ENCODE measurements around the gene FRY.
A peak's percentile ranks its signal among the peaks of the same experiment; 100 is the strongest.

The FRY gene

GRCh38 chr13:32032759-32033158 is 1.2 kb downstream of the FRY start:
- no peak overlapping the region for H3K27ac ChIP-seq (ENCODE audit: low read length)
- H3K36me3 ChIP-seq (ENCODE audit: control insufficient read depth in 1 of 2, insufficient read depth in 2 of 2, low read length in 2 of 2), result no peaks in the 10 kb centered on the region
- H3K4me3 ChIP-seq (ENCODE audit: low read depth in 1 of 2, low read length in 2 of 2), result no peak overlapping the region
- H3K4me1 ChIP-seq (ENCODE audit: control insufficient read depth in 1 of 2, insufficient read depth in 2 of 2, low read length in 2 of 2), result peaks cover 0 to 4% of the 10 kb centered on the region in 2 donors
- H3K9me3 ChIP-seq (ENCODE audit: control insufficient read depth in 1 of 2, low read length in 2 of 2), result no peaks in the 10 kb centered on the region
- no peaks in the 10 kb centered on the region for H3K27me3 ChIP-seq (ENCODE audit: low read depth, low read length)

GRCh38 chr13:32033744-32034143 is 2.2 kb downstream of the FRY start:
- Histone ChIP-seq H3K27ac (ENCODE audit: low read length) (no peak overlapping the region), H3K36me3 (ENCODE audit: control insufficient read depth in 1 of 2, insufficient read depth in 2 of 2, low read length in 2 of 2) (no peaks in the 10 kb centered on the region), H3K4me3 (ENCODE audit: low read depth in 1 of 2, low read length in 2 of 2) (no peak overlapping the region), H3K27me3 (ENCODE audit: low read depth, low read length) (no peaks in the 10 kb centered on the region), H3K9me3 (ENCODE audit: control insufficient read depth in 1 of 2, low read length in 2 of 2) (no peaks in the 10 kb centered on the region), H3K4me1 (ENCODE audit: control insufficient read depth in 1 of 2, insufficient read depth in 2 of 2, low read length in 2 of 2) (peaks cover 0 to 4% of the 10 kb centered on the region in 2 donors)

- H3K4me3 ChIP-seq (ENCODE audit: low read depth in 1 of 2, low read length in 2 of 2), result no peak overlapping the region
- H3K9me3 ChIP-seq (ENCODE audit: control insufficient read depth in 1 of 2, low read length in 2 of 2), result no peaks in the 10 kb centered on the region
- H3K27me3 ChIP-seq (ENCODE audit: low read depth, low read length), result no peaks in the 10 kb centered on the region
- H3K27ac ChIP-seq (ENCODE audit: low read length), result no peak overlapping the region
- H3K4me1 ChIP-seq (ENCODE audit: control insufficient read depth in 1 of 2, insufficient read depth in 2 of 2, low read length in 2 of 2), result peaks cover 0 to 2% of the 10 kb centered on the region in 2 donors
- no peaks in the 10 kb centered on the region for H3K36me3 ChIP-seq (ENCODE audit: control insufficient read depth in 1 of 2, insufficient read depth in 2 of 2, low read length in 2 of 2)
These were observed 4.1 kb downstream of the FRY start for GRCh38 chr13:32035716-32036115.

- Histone ChIP-seq H3K36me3 (ENCODE audit: control insufficient read depth in 1 of 2, insufficient read depth in 2 of 2, low read length in 2 of 2) (no peaks in the 10 kb centered on the region), H3K4me1 (ENCODE audit: control insufficient read depth in 1 of 2, insufficient read depth in 2 of 2, low read length in 2 of 2) (no peaks in the 10 kb centered on the region), H3K9me3 (ENCODE audit: control insufficient read depth in 1 of 2, low read length in 2 of 2) (no peaks in the 10 kb centered on the region), H3K4me3 (ENCODE audit: low read depth in 1 of 2, low read length in 2 of 2) (peak overlapping the region; percentile 23 to 24), H3K27ac (ENCODE audit: low read length) (no peak overlapping the region), H3K27me3 (ENCODE audit: low read depth, low read length) (no peaks in the 10 kb centered on the region)
These were observed 4.6 kb downstream of the FRY start for GRCh38 chr13:32036126-32036695.

GRCh38 chr13:32036757-32037156 is 5.2 kb downstream of the FRY start:
- no peaks in the 10 kb centered on the region for H3K9me3 ChIP-seq (ENCODE audit: control insufficient read depth in 1 of 2, low read length in 2 of 2)
- no peaks in the 10 kb centered on the region for H3K36me3 ChIP-seq (ENCODE audit: control insufficient read depth in 1 of 2, insufficient read depth in 2 of 2, low read length in 2 of 2)
- no peak overlapping the region for H3K27ac ChIP-seq (ENCODE audit: low read length)
- no peaks in the 10 kb centered on the region for H3K27me3 ChIP-seq (ENCODE audit: low read depth, low read length)
- H3K4me1 ChIP-seq (ENCODE audit: control insufficient read depth in 1 of 2, insufficient read depth in 2 of 2, low read length in 2 of 2), result no peaks in the 10 kb centered on the region
- peak overlapping the region; percentile 23 to 24 for H3K4me3 ChIP-seq (ENCODE audit: low read depth in 1 of 2, low read length in 2 of 2)

- no peak overlapping the region for H3K4me3 ChIP-seq (ENCODE audit: low read depth in 1 of 2, low read length in 2 of 2)
- no peaks in the 10 kb centered on the region for H3K4me1 ChIP-seq (ENCODE audit: control insufficient read depth in 1 of 2, insufficient read depth in 2 of 2, low read length in 2 of 2)
These were observed 5.9 kb downstream of the FRY start for GRCh38 chr13:32037471-32037870.

GRCh38 chr13:32038343-32038742 is 6.8 kb downstream of the FRY start:
- no peaks in the 10 kb centered on the region for H3K9me3 ChIP-seq (ENCODE audit: control insufficient read depth in 1 of 2, low read length in 2 of 2)
- H3K27me3 ChIP-seq (ENCODE audit: low read depth, low read length), result no peaks in the 10 kb centered on the region
- no peak overlapping the region for H3K4me3 ChIP-seq (ENCODE audit: low read depth in 1 of 2, low read length in 2 of 2)
- H3K4me1 ChIP-seq (ENCODE audit: control insufficient read depth in 1 of 2, insufficient read depth in 2 of 2, low read length in 2 of 2), result no peaks in the 10 kb centered on the region
- no peak overlapping the region for H3K27ac ChIP-seq (ENCODE audit: low read length)
- no peaks in the 10 kb centered on the region for H3K36me3 ChIP-seq (ENCODE audit: control insufficient read depth in 1 of 2, insufficient read depth in 2 of 2, low read length in 2 of 2)

More at GRCh38 chr13:32037471-32037870, 5.9 kb downstream of the FRY start:
- no peaks in the 10 kb centered on the region for H3K9me3 ChIP-seq (ENCODE audit: control insufficient read depth in 1 of 2, low read length in 2 of 2)
- no peaks in the 10 kb centered on the region for H3K27me3 ChIP-seq (ENCODE audit: low read depth, low read length)
- H3K36me3 ChIP-seq (ENCODE audit: control insufficient read depth in 1 of 2, insufficient read depth in 2 of 2, low read length in 2 of 2), result no peaks in the 10 kb centered on the region
- no peak overlapping the region for H3K27ac ChIP-seq (ENCODE audit: low read length)

- Histone ChIP-seq H3K4me1 (ENCODE audit: control insufficient read depth in 1 of 2, insufficient read depth in 2 of 2, low read length in 2 of 2) (no peaks in the 10 kb centered on the region), H3K9me3 (ENCODE audit: control insufficient read depth in 1 of 2, low read length in 2 of 2) (no peaks in the 10 kb centered on the region), H3K36me3 (ENCODE audit: control insufficient read depth in 1 of 2, insufficient read depth in 2 of 2, low read length in 2 of 2) (no peaks in the 10 kb centered on the region), H3K4me3 (ENCODE audit: low read depth in 1 of 2, low read length in 2 of 2) (no peak overlapping the region), H3K27ac (ENCODE audit: low read length) (no peak overlapping the region), H3K27me3 (ENCODE audit: low read depth, low read length) (no peaks in the 10 kb centered on the region)
These were observed 7.5 kb downstream of the FRY start for GRCh38 chr13:32039056-32039455.

- H3K36me3 ChIP-seq (ENCODE audit: control insufficient read depth in 1 of 2, insufficient read depth in 2 of 2, low read length in 2 of 2), result no peaks in the 10 kb centered on the region
- no peaks in the 10 kb centered on the region for H3K4me1 ChIP-seq (ENCODE audit: control insufficient read depth in 1 of 2, insufficient read depth in 2 of 2, low read length in 2 of 2)
- no peak overlapping the region for H3K4me3 ChIP-seq (ENCODE audit: low read depth in 1 of 2, low read length in 2 of 2)
- no peaks in the 10 kb centered on the region for H3K27me3 ChIP-seq (ENCODE audit: low read depth, low read length)
- no peak overlapping the region for H3K27ac ChIP-seq (ENCODE audit: low read length)
- H3K9me3 ChIP-seq (ENCODE audit: control insufficient read depth in 1 of 2, low read length in 2 of 2), result no peaks in the 10 kb centered on the region
These were observed 8.0 kb downstream of the FRY start for GRCh38 chr13:32039528-32039927.

- no peak overlapping the region for H3K27ac ChIP-seq (ENCODE audit: low read length)
These were observed 8.6 kb downstream of the FRY start for GRCh38 chr13:32040052-32040642.

GRCh38 chr13:32040689-32041088 is 9.1 kb downstream of the FRY start:
- no peak overlapping the region for H3K27ac ChIP-seq (ENCODE audit: low read length)
- no peaks in the 10 kb centered on the region for H3K9me3 ChIP-seq (ENCODE audit: control insufficient read depth in 1 of 2, low read length in 2 of 2)
- no peaks in the 10 kb centered on the region for H3K36me3 ChIP-seq (ENCODE audit: control insufficient read depth in 1 of 2, insufficient read depth in 2 of 2, low read length in 2 of 2)
- H3K4me1 ChIP-seq (ENCODE audit: control insufficient read depth in 1 of 2, insufficient read depth in 2 of 2, low read length in 2 of 2), result peaks cover 0 to 9% of the 10 kb centered on the region in 2 donors
- no peak overlapping the region for H3K4me3 ChIP-seq (ENCODE audit: low read depth in 1 of 2, low read length in 2 of 2)
- no peaks in the 10 kb centered on the region for H3K27me3 ChIP-seq (ENCODE audit: low read depth, low read length)

More at GRCh38 chr13:32040052-32040642, 8.6 kb downstream of the FRY start:
- H3K27me3 ChIP-seq (ENCODE audit: low read depth, low read length), result no peaks in the 10 kb centered on the region
- H3K4me3 ChIP-seq (ENCODE audit: low read depth in 1 of 2, low read length in 2 of 2), result no peak overlapping the region
- H3K9me3 ChIP-seq (ENCODE audit: control insufficient read depth in 1 of 2, low read length in 2 of 2), result no peaks in the 10 kb centered on the region
- no peaks in the 10 kb centered on the region for H3K36me3 ChIP-seq (ENCODE audit: control insufficient read depth in 1 of 2, insufficient read depth in 2 of 2, low read length in 2 of 2)
- peaks cover 0 to 4% of the 10 kb centered on the region in 2 donors for H3K4me1 ChIP-seq (ENCODE audit: control insufficient read depth in 1 of 2, insufficient read depth in 2 of 2, low read length in 2 of 2)

GRCh38 chr13:32041429-32041828 is 9.9 kb downstream of the FRY start:
- Histone ChIP-seq H3K4me3 (ENCODE audit: low read depth in 1 of 2, low read length in 2 of 2) (no peak overlapping the region), H3K9me3 (ENCODE audit: control insufficient read depth in 1 of 2, low read length in 2 of 2) (no peaks in the 10 kb centered on the region), H3K27me3 (ENCODE audit: low read depth, low read length) (no peaks in the 10 kb centered on the region), H3K36me3 (ENCODE audit: control insufficient read depth in 1 of 2, insufficient read depth in 2 of 2, low read length in 2 of 2) (no peaks in the 10 kb centered on the region), H3K4me1 (ENCODE audit: control insufficient read depth in 1 of 2, insufficient read depth in 2 of 2, low read length in 2 of 2) (peaks cover 0 to 13% of the 10 kb centered on the region in 2 donors), H3K27ac (ENCODE audit: low read length) (no peak overlapping the region)
